Activated CD4-positive, alpha-beta memory T cell treated with anti-CD3 and anti-CD28 coated beads, Interleukin-2, amount 10 ng/mL, durations not matched to agents 7 days and 5 days (primary cell): ENCODE measurements around the gene TAF15. TPM values are rescaled to one million over a fixed set of nuclear protein-coding genes. Genes with fewer than 3 reads are reported as not detected.

ENCODE experiments used
- CTCF ChIA-PET: fragments of 350-600 bp; sonication (Branson Sonifier 250); formaldehyde crosslinking; loops from one replicate; lab custom pipeline; 2021; ENCODE audit warnings: antibody characterized with exemption, inconsistent platforms; lab: Charles Lee
- POLR2A ChIA-PET: fragments of 350-600 bp; sonication (Branson Sonifier 250); formaldehyde crosslinking; loops from one replicate; lab custom pipeline; 2021; ENCODE audit warnings: antibody characterized with exemption; lab: Charles Lee
- DNase-seq: peaks from one replicate; pipeline ENCODE4 v3.0.0-alpha.2; 2020
- H3K27ac Mint-ChIP-seq: one replicate; pipeline ENCODE4 v1.8.0; 2021; ENCODE audit warnings: mild to moderate bottlenecking, mixed read lengths
- H3K27me3 Mint-ChIP-seq: one replicate; pipeline ENCODE4 v1.8.0; 2021; ENCODE audit warnings: mixed read lengths
- H3K36me3 Mint-ChIP-seq: one replicate; pipeline ENCODE4 v1.8.0; 2021; ENCODE audit warnings: low read depth, mixed read lengths
- H3K4me1 Mint-ChIP-seq: one replicate; pipeline ENCODE4 v1.8.0; 2021; ENCODE audit warnings: mixed read lengths
- H3K4me3 Mint-ChIP-seq: one replicate; pipeline ENCODE4 v1.8.0; 2021; ENCODE audit warnings: mild to moderate bottlenecking, mixed read lengths
- H3K9me3 Mint-ChIP-seq: one replicate; pipeline ENCODE4 v1.8.0; 2021; ENCODE audit warnings: mixed read lengths
- total RNA-seq, 2 experiments: library from RNA; stranded (reverse); gene quantifications; one replicate each; pipeline ENCODE4 v1.2.3, GENCODE V29; 2021

The TAF15 gene
- total RNA-seq, 2 experiments from 2014 or later = 244 to 252 TPM

DNA sequence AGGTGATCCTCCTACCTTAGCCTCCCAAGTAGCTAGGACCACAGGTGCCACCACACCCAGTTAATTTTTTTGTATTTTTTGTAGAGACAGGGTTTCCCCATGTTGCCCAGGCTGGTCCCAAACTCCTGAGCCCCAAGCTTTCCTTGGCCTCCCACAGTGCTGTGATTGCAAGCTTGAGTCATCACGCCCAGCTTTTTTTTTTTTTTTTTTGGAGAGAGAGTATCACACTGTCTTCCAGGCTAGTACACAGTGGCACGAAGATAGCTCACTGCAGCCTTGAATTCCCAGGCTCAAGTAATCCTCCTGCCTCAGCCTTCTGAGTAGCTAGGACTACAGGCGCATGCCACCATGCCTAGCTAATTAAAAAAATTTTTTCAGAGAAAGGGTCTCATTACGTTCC lies 32.2 kb downstream of the TAF15 start:
- no peak for DNase-seq
- POLR2A ChIA-PET = interaction anchor here (0.7 to 1.2 kb wide), 2 partner anchors 31 to 32 kb away, joined by 3 read pairs; partner anchors contain the start of gene TAF15
- Mint-ChIP-seq H3K27ac (no peak overlapping the region), H3K36me3 (peaks cover 60% of the 10 kb centered on the region), H3K27me3 (no peaks in the 10 kb centered on the region), H3K4me3 (no peak overlapping the region), H3K9me3 (no peaks in the 10 kb centered on the region), H3K4me1 (peaks cover 14% of the 10 kb centered on the region)
- CTCF ChIA-PET = interaction anchor here (0.6 to 3.3 kb wide), 5 partner anchors 9 to 374 kb away, joined by 3 to 19 read pairs (median 4); partner anchors contain the start of gene TAF15

- no peaks in the 10 kb centered on the region for H3K9me3 Mint-ChIP-seq
- DNase-seq = no peak
- CTCF ChIA-PET = interaction anchor here (0.7 to 3.3 kb wide), 4 partner anchors 8 to 375 kb away, joined by 3 to 19 read pairs (median 6); partner anchors contain the start of gene TAF15
- POLR2A ChIA-PET = interaction anchor here (1.2 kb wide), 1 partner anchor 33 kb away, joined by 3 read pairs; the partner anchor contains the start of gene TAF15
- H3K36me3 Mint-ChIP-seq = peaks cover 61% of the 10 kb centered on the region
- H3K4me1 Mint-ChIP-seq = peaks cover 14% of the 10 kb centered on the region
- H3K27ac Mint-ChIP-seq = no peak overlapping the region
- no peak overlapping the region for H3K4me3 Mint-ChIP-seq
- H3K27me3 Mint-ChIP-seq = no peaks in the 10 kb centered on the region
These were observed 33.0 kb downstream of the TAF15 start for GRCh38 chr17:35842239-35842638.

DNA sequence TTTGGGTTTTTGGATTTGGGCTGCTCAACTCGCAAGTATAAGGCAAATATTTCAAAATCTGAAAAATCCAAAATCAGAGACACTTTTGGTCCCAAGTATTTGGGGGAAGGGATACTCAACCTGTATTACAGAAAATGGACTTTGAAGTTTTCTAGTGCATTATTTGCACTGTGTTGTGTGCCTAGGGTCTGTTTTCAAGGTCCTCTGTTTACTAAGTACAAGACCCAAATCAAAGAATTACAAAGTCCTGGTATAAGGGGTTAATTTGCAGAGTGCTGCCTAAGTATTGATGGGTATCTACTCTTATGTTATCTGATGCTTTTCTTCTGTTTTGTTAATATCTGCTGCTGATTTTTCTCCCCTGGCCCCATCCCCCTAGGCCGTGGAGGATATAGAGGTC lies 34.4 kb downstream of the TAF15 start:
- H3K27ac Mint-ChIP-seq = no peak overlapping the region
- POLR2A ChIA-PET = no interaction called here
- DNase-seq = no peak
- H3K4me1 Mint-ChIP-seq = peaks cover 12% of the 10 kb centered on the region
- CTCF ChIA-PET = interaction anchor here (0.8 kb wide), 1 partner anchor 33 kb away, joined by 3 read pairs; no protein-coding TSS in a partner anchor
- no peaks in the 10 kb centered on the region for H3K9me3 Mint-ChIP-seq
- no peak overlapping the region for H3K4me3 Mint-ChIP-seq
- peaks cover 66% of the 10 kb centered on the region for H3K36me3 Mint-ChIP-seq
- H3K27me3 Mint-ChIP-seq = no peaks in the 10 kb centered on the region

- ChIA-PET POLR2A (no interaction called here), CTCF (no interaction called here)
- Mint-ChIP-seq H3K27ac (no peak overlapping the region), H3K9me3 (no peaks in the 10 kb centered on the region), H3K4me3 (no peak overlapping the region), H3K4me1 (peaks cover 16% of the 10 kb centered on the region), H3K27me3 (no peaks in the 10 kb centered on the region), H3K36me3 (peaks cover 65% of the 10 kb centered on the region)
- DNase-seq = no peak
These were observed 35.3 kb downstream of the TAF15 start for GRCh38 chr17:35844547-35844946.

DNA sequence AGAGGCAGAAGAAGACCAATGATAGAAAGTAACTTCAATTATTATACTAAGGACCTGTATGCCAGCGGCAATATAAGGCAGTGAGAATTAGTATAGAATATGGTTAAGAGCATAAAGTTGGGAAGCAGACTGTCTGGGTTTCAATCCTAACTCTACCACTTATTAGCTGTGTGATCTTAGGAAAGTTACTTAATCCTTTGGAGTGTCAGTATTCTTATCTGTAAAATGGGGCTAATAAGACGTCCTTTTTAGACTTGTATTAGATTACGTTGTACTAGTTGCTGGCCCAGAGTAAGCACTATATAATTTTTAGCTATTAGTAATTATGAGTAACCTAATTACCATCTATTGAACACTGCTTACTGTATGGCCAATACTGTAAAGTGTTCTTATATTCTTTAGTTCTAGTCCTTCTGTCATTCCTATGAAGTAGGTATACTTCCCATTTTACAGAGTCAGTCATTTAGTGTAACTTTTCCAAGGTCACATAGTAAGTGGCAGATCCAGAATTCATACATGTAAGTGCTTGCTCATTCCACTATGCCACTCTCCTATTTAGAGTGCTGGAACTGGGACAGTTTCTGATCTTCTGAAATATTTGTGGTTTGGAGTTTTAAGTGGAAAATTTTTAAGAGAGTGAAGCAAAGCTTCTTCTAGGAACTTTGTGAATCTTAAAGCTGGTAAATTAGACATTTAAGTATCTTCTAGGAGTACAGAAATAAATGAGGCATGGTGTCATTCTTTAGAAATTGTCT lies 36.9 kb downstream of the TAF15 start:
- Mint-ChIP-seq H3K9me3 (no peaks in the 10 kb centered on the region), H3K27ac (no peak overlapping the region), H3K4me3 (no peak overlapping the region), H3K27me3 (no peaks in the 10 kb centered on the region), H3K4me1 (peaks cover 19% of the 10 kb centered on the region), H3K36me3 (peaks cover 67% of the 10 kb centered on the region)
- ChIA-PET CTCF (interaction anchor here (1.5 to 4.1 kb wide), 3 partner anchors 82 to 303 kb away, joined by 4 to 21 read pairs (median 16); no protein-coding TSS in a partner anchor), POLR2A (interaction anchor here (1.4 kb wide), 1 partner anchor 36 kb away, joined by 3 read pairs; no protein-coding TSS in a partner anchor)
- DNase-seq = no peak

DNA sequence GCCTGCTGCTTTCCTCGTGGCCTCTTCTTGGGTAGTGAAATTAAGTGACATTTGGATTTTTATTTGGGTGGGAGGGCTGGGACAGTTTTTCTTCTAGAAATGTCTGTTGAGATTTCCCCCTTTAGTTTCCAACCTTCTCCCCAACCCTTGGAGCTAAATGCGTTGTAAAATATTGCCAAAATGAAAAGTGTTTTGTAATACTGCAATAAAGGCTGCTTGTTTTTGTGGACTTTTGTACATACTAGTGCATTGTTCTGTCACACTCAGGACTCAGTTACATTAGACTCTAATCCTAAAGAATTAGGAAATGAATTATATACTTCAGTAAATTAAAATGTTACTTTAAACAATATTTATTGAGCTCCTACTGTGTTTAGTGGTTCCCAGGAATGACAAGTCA lies 37.7 kb downstream of the TAF15 start:
- no peaks in the 10 kb centered on the region for H3K9me3 Mint-ChIP-seq
- DNase-seq = no peak
- POLR2A ChIA-PET = interaction anchor here (1.4 kb wide), 1 partner anchor 37 kb away, joined by 3 read pairs; no protein-coding TSS in a partner anchor
- no peak overlapping the region for H3K27ac Mint-ChIP-seq
- CTCF ChIA-PET = interaction anchor here (1.5 to 4.1 kb wide), 4 partner anchors 10 to 302 kb away, joined by 4 to 21 read pairs (median 12); no protein-coding TSS in a partner anchor
- H3K36me3 Mint-ChIP-seq = peaks cover 64% of the 10 kb centered on the region
- H3K4me3 Mint-ChIP-seq = no peak overlapping the region
- H3K27me3 Mint-ChIP-seq = no peaks in the 10 kb centered on the region
- H3K4me1 Mint-ChIP-seq = peaks cover 22% of the 10 kb centered on the region

DNA sequence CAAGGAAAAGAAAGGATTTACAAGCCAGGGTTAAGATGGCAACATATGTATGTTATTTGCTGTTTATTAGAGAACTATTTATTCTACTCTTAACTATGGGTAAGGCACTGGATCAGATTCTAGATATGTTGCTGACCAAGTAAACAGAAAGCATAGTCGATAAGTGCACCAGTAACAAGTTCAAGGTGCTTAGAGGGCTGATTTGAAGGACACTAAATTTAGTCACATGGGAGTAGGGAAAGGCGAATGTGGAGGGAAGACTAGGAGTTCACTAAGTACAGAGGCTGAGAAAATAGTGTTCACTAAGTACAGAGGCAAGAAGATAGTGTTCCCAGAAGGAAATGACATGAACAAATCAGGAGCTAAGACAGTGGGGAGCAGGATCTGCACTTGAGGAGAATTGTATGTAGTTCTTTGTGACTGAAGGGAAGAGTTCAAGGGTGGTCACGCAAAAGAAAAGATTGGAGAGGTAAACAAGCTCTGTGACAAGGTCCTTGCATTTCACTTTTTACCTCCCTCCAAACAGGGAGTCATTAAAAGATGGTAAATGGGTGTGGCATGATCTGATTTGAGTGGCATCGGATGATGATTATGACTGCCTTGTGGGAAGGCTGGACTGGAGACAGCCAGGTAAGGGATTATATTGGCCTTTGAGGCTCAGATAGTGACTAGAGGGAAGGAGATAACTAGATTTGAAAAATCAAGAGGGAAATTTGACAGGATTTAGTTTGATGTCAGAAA lies 38.5 kb downstream of the TAF15 start:
- ChIA-PET POLR2A (interaction anchor here (1.0 to 2.7 kb wide), 3 partner anchors 20 to 121 kb away, joined by 3 to 7 read pairs (median 4); no protein-coding TSS in a partner anchor), CTCF (interaction anchor here (0.8 to 4.1 kb wide), 12 partner anchors 9 to 1854 kb away, joined by 3 to 21 read pairs (median 5); partner anchors contain the start of gene CCL5)
- peaks cover 22% of the 10 kb centered on the region for H3K4me1 Mint-ChIP-seq
- no peaks in the 10 kb centered on the region for H3K27me3 Mint-ChIP-seq
- peaks cover 64% of the 10 kb centered on the region for H3K36me3 Mint-ChIP-seq
- peak overlapping the region; percentile 18 for H3K27ac Mint-ChIP-seq
- H3K4me3 Mint-ChIP-seq = no peak overlapping the region
- no peak for DNase-seq
- no peaks in the 10 kb centered on the region for H3K9me3 Mint-ChIP-seq

DNA sequence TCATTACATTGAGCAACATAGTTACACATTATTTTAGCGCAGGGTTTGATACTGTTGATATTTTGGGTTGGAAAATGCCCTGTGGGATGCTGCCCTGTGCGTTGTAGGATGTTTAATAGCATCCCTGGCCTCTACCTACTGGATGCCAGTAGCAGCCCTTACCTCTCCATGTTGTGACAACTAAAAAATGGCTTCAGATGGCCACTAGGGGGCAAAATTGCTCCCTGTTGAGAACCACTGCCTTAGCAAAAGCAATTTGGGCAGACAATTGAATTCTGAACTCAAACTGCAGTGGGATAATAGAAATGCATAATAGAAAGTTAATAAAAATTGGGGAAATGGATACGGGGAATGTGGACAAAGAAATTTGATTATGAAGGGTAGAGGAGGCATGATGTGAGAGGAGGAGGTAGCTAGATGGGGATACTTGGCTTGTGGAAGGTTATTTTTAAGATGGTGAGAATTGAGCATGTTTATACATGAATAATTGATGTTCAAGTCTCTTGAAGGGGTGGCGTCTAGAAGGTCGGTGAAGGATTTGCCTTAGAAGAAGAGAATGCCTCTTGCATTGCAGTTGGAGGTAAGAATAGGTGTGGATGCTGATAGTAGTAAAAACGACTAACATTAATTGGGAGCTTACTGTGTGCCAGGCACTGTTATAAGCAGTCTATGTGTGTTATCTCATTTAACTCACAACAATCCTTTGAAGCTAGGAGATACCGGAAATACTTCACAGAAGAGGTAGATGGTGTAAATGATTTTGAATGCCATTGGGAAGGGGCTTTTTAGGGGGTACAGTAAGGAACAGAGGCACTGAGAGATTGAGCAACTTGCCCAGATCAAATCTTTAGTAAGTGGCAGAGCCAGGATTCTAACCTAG lies 40.4 kb downstream of the TAF15 start:
- H3K4me3 Mint-ChIP-seq = no peak overlapping the region
- H3K9me3 Mint-ChIP-seq = no peaks in the 10 kb centered on the region
- H3K27ac Mint-ChIP-seq = peak overlapping the region; percentile 44
- peak; percentile 68 for DNase-seq
- peaks cover 20% of the 10 kb centered on the region for H3K4me1 Mint-ChIP-seq
- ChIA-PET POLR2A (interaction anchor here (0.9 to 2.7 kb wide), 6 partner anchors 9 to 81 kb away, joined by 3 to 7 read pairs (median 4); partner anchors contain the start of gene RDM1), CTCF (interaction anchor here (0.6 to 4.1 kb wide), 30 partner anchors 8 to 299 kb away, joined by 3 to 21 read pairs (median 4); no protein-coding TSS in a partner anchor)
- no peaks in the 10 kb centered on the region for H3K27me3 Mint-ChIP-seq
- peaks cover 58% of the 10 kb centered on the region for H3K36me3 Mint-ChIP-seq

- DNase-seq = no peak
- Mint-ChIP-seq H3K4me1 (peaks cover 28% of the 10 kb centered on the region), H3K27ac (no peak overlapping the region), H3K36me3 (peaks cover 30% of the 10 kb centered on the region), H3K9me3 (no peaks in the 10 kb centered on the region), H3K4me3 (no peak overlapping the region), H3K27me3 (no peaks in the 10 kb centered on the region)
- CTCF ChIA-PET = interaction anchor here (0.6 kb wide), 1 partner anchor 16 kb away, joined by 3 read pairs; no protein-coding TSS in a partner anchor
- POLR2A ChIA-PET = interaction anchor here (1.1 to 2.3 kb wide), 2 partner anchors 23 to 47 kb away, joined by 3 to 10 read pairs; partner anchors contain the start of gene TAF15
These were observed 46.7 kb downstream of the TAF15 start for GRCh38 chr17:35855965-35856364.

- no peak overlapping the region for H3K4me3 Mint-ChIP-seq
- H3K27ac Mint-ChIP-seq = peak overlapping the region; percentile 41
- no peaks in the 10 kb centered on the region for H3K9me3 Mint-ChIP-seq
- H3K27me3 Mint-ChIP-seq = no peaks in the 10 kb centered on the region
- peaks cover 24% of the 10 kb centered on the region for H3K4me1 Mint-ChIP-seq
- DNase-seq = no peak
- peaks cover 29% of the 10 kb centered on the region for H3K36me3 Mint-ChIP-seq
- ChIA-PET POLR2A (interaction anchor here (1.0 to 2.3 kb wide), 4 partner anchors 15 to 92 kb away, joined by 3 to 10 read pairs (median 4); partner anchors contain the start of gene TAF15), CTCF (interaction anchor here (0.6 to 2.5 kb wide), 2 partner anchors 8 to 15 kb away, joined by 3 to 9 read pairs; no protein-coding TSS in a partner anchor)
These were observed 47.3 kb downstream of the TAF15 start for GRCh38 chr17:35856603-35857002.

- no peaks in the 10 kb centered on the region for H3K9me3 Mint-ChIP-seq
- ChIA-PET CTCF (interaction anchor here (0.6 to 0.8 kb wide), 2 partner anchors 15 to 37 kb away, joined by 3 read pairs; no protein-coding TSS in a partner anchor), POLR2A (no interaction called here)
- H3K27ac Mint-ChIP-seq = no peak overlapping the region
- no peaks in the 10 kb centered on the region for H3K27me3 Mint-ChIP-seq
- H3K4me1 Mint-ChIP-seq = peaks cover 27% of the 10 kb centered on the region
- DNase-seq = no peak
- no peak overlapping the region for H3K4me3 Mint-ChIP-seq
- H3K36me3 Mint-ChIP-seq = peaks cover 40% of the 10 kb centered on the region
These were observed 55.6 kb downstream of the TAF15 start for GRCh38 chr17:35864853-35865252.
